ENCODE measurements around the gene GABBR1.

The GABBR1 gene

GRCh38 chr6:29617782-29618554 is 15.0 kb downstream of the GABBR1 start:
- peak; percentile 10 for DNase-seq

GRCh38 chr6:29611426-29611825 is 21.6 kb downstream of the GABBR1 start:
- no peak for DNase-seq

DNA sequence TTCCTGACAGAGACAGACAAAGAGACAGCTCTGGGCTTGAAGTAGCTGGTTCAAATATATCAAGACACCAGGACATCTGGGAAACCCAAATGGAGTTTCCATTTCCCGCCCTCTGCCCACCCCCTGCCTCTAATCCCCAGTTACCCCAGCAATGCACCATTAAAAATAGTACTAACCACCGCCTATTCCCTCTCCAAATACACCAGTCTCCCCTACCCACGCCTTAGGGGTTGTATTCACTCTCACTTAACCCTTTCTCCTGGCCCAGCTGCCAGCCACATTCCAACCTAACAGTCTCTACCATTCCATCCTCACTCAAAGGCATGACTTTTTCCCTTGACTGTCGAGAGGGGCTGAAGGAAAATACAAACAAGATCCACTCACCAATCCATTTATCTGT is 22.4 kb downstream of the GABBR1 start:
- no peak for DNase-seq

- no peak for DNase-seq
Observed at GRCh38 chr6:29608131-29608530, 24.9 kb downstream of the GABBR1 start.

DNA sequence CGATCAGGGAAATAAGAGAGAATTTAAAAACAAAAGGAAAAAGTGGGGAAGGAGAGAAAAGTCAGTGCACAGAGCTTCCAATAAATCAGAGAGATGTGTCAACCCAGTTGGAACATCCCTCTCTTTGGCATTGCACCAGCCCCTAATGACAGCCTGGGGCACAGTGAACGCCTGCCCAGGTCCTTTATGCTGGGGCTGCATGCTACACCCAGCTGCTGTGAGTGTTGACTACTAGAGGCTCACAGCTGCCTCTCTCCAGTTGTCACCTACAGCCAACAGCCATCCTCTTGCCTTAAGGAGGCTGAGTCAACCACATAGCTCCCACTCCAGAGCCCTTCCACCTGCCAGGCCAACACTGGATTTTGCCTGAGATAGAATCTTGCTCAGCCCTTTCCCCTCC is 29.1 kb downstream of the GABBR1 start:
- DNase-seq = no peak

DNA sequence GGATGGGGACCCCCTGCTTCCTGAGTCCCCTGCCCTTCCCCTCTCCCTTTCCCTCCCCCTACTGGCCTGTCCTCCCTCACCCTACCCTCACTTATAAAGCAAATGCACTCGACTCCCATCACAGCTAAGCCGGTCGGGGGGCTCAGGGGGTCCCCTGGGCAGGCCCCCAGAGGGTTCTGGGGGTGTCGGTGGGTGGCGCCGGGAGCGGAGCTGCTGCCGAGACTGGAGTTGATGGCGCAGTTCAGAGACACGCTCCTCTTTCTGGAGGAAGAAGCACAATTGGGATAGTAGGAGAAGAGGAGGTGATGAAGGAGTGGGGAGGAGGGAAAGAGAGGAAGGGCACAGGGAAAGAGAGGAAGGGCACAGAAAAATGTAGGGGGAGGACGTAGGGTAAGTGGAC is 29.5 kb downstream of the GABBR1 start:
- no peak for DNase-seq

DNA sequence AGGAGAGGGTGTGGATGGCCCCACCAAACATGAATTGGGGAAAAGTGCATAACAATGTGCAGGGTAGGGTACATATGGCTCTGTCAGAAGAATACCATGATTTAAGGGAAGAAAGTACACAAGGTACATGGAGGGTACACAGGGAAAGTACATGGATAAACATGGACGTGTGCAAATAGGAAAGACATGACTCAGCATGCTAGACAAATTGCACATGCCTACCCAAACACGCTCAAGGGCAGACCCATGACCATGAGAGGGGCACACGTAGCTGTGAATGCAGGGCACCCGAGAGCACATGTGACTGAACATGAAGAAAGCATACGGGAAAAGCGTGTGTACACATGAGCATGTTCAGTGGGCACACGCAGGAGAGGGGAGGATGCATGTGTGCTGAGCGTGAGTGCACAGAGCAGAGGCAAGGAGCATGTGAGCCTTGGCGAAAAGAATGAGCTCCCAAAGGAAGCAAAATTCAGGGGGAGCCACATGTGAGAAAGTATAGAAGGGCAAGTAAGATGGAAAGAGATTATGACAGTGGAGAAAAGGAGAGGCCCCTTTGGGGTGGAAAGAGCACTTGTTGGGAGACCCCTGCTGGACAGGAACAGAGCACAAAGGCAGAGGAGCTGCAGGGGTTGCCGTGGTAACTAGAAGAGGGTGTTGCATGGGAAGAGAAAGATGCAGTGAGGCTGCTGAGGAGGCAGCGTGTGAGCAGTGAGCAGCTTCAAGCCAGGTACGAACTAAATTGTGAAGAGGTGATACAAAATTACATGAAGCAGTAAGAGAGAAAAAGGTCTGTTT is 30.2 kb downstream of the GABBR1 start:
- peak; percentile 53 for DNase-seq

DNA sequence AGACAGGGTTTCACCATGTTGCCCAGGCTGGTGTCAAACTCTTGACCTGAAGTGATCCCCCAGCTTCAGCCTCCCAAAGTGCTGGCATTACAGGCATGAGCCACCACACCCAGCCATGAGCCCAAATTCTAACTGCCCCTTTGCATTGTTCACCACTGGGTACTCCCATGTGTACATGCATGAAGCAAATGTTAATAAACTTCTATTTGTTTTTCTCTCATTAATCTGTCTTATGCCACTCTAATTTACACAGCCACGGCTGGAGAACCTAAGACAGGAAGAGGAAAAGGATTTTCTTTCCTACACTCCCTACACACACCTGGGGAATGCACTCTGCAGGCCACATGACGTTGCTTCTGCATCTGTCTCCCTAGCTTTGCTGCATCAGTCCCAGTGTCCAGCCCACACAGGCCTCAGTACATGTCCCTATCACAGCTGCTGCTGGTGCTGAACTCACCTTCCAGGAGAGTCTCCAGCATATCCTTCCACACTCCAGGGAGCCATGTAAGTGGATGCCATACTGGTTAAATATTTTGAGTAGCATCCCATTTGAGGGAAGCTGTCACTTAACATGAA is 34.7 kb downstream of the GABBR1 start:
- no peak for DNase-seq

DNA sequence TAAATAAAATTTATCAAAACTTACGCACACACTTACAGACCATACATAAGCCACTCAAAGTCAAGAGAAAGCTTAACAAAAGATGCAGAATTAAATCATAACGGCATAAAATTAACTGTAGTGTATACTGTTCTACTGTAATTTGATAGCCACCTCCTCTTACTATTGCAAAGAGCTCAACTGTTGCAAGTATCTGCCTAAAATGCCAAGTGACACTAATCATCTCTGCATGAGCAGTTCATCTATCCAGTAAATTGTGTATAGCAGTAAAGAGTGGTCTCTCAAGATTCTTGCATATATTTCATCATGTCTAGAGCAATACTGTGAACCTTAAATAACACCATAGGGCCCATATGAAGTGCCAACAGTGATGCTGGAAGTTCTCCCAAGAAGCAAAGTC is 35.8 kb downstream of the GABBR1 start:
- DNase-seq = no peak

GRCh38 chr6:29596381-29596900 is 36.5 kb downstream of the GABBR1 start:
- DNase-seq = no peak

DNA sequence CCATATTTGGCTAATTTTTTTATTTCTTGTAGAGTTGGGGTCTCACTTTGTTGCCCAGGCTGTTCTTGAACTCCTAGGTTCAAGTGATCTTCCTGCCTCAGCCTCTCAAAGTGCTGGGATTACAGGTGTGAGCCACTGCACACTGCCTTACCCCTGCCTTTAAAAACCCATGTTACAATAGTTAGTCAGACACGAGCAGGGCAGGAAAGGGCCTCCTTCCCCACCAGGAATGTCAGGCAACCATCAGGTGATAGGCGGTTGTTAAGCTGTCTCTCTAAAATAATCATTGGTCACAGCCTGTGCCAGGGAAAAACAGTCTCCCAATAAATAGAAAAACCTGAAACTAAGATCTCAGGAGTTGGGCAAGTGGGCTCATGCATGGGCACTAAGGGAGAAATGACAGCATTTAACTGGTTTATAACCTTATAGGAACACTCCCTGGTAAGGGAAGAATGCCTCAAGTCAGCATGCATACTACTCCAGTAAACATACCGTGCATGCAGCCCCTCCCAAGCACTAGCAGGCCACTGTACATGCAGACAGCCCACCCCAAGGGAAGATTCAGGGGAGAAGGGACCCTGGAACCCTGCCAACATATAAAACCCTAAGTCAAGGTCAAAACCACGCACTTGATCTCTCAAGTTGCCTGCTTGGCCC is 39.7 kb downstream of the GABBR1 start:
- DNase-seq = peak; percentile 69

DNA sequence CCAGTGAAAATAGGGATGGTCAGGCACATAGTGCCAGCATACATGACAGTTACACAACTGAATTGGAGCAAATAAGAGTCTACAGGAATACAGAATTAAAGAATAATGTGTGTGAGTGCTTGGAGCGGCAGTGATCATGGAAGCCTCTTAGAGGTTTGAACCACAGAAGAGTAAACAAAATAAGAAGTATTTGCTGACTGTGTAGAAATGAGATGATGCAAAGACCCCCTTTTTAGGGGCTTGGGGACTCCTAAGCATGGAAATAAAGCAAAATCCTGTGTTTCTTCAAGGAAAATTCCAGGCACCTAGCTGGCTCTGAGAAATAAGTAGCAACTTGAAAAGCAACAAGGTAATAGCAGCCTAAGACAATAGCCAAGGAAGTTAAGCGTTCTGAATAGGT is 41.3 kb downstream of the GABBR1 start:
- no peak for DNase-seq

DNA sequence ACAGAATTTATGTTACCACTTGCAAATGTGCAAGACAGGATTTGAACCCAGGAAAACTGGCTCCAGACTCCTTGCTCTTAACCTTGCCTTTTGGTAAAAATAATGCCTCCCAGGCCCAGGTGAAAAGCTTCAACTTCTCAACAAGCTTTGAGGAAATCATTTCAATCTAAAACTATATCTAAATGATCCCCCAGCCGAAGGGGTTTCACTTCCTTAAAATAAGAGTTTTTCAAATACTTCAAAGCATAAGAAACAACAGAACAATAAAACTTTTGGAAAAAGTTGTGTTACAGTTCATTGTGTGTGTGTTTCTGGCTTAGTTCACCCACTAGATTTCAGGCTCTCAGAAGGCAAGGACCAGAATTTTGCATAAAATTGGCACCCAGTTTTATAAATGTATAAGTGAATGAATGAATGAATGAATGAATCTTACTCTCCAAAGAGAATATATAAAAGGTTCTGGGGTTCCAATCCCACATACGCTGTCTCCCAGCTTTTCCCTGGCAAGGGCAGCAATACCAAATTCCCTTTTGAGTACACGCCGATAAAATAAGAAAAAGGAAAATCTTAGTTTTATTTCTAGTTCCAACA is 42.7 kb downstream of the GABBR1 start:
- DNase-seq = peak; percentile 32

DNA sequence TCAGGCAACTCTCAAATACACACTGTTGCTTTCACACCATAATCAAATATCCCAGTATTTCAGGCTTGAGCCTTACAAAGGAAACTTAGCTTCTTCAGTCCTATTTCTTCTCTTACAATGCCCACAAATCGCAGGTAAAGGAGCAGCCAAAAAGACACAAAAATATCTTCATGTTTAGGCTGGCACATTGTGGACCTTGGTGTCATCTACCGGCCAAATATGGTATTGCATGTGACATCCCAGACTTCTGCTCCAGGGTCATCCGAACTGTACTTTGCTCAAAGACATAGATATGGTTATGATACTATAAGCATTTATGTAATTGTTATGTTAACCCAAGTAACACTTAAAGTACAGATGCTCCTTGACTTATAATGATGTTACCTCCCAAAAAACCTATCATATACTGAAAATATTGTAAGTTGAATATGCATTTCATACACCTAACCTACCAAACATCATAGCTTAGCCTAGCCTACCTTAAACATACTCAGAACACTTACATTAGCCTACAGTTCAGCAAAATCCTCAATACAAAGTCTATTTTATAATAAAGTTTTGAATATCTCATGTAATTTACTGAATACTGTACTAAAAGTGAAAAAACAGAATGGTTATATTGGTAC is 43.4 kb downstream of the GABBR1 start:
- DNase-seq = peak; percentile 69

GRCh38 chr6:29584821-29585220 is 48.2 kb downstream of the GABBR1 start, which contains the start of gene OR2H2:
Gene OR2H2 (plus strand): TSS chr6:29585121. CDS start chr6:29587945, 2,824 bp downstream.
- DNase-seq = peak; percentile 8

DNA sequence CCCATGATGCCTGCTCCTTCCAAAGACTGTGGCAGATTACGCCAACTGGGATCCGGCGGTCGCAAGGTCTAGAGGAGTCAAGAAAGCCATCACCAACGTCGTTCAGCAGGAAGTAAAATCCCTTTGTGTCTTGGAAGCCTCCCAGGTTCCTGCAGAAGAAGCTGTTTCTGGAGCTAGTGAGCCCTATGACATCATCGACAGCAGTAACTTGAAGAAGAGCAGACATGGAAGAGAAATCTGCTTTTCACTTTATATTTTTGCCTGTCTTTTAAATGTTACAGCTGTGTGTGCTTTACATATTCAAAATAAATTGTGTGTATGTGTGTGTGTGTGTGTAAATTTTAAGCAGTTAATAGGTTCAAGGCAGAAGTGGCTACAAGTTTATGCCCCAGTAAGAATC is 55.4 kb downstream of the GABBR1 start:
- DNase-seq = no peak

DNA sequence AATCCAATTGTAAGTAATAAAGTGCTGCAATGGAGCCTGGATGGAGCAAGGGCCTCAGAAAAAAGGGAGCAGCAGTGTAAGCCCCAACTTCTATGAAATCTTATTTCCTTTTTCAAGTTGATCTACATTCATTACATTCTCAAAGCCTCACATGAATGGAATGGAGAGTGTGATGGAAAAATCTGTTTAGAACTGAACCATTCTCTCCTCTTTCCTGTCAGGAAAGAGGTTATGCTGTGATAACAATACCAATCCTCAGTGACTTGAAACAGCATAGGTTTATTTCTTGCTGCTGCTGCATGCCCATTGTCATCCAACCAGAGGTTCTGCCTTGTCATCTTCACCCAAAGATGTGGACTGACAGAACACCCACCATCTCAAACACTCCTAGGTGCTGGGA is 56.9 kb downstream of the GABBR1 start:
- no peak for DNase-seq

DNA sequence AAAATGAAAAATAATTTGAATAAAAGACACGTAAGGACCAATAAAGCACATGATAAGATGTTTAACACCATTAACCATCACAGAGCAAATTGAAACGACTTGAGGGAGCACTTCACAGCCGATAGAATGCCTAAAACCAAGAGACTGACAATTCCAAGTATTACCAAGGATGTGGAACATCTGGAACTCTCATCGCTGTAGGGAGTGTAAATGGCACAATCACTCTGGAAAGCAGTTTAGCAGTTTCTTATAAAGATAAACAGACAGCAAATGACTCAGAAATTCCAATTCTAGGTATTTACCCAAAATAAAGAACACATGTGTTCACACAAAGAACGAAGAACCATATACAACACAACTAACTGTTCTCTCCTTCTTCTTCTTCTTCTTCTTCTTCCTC is 65.0 kb downstream of the GABBR1 start:
- DNase-seq = no peak

GRCh38 chr6:29567541-29567940 is 65.4 kb downstream of the GABBR1 start:
- no peak for DNase-seq

DNA sequence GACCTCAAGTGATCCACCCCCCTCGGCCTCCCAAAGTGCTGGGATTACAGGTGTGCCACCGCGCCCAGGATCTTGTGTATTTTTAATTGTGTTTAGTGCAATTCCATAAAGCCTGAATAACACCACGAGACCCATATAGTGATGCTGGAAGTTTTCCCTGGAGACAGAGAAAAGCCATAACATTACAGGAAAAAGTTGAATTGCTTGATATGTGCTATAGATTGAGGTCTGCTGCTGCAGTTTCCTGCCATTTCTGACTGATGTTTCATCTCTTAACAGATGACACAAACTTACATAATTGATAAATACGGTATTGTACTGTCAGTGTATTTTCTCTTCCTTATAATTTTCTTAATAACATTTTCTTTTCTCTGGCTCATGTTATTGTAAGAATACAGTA is 66.1 kb downstream of the GABBR1 start:
- no peak for DNase-seq

- no peak for DNase-seq
Observed at GRCh38 chr6:29564875-29565274, 68.1 kb downstream of the GABBR1 start.

- no peak for DNase-seq
Observed at GRCh38 chr6:29563435-29563965, 69.5 kb downstream of the GABBR1 start.

Data from NCI-H82 (cell line).